ENCODE measurements around the gene GMPPB.

DNA sequence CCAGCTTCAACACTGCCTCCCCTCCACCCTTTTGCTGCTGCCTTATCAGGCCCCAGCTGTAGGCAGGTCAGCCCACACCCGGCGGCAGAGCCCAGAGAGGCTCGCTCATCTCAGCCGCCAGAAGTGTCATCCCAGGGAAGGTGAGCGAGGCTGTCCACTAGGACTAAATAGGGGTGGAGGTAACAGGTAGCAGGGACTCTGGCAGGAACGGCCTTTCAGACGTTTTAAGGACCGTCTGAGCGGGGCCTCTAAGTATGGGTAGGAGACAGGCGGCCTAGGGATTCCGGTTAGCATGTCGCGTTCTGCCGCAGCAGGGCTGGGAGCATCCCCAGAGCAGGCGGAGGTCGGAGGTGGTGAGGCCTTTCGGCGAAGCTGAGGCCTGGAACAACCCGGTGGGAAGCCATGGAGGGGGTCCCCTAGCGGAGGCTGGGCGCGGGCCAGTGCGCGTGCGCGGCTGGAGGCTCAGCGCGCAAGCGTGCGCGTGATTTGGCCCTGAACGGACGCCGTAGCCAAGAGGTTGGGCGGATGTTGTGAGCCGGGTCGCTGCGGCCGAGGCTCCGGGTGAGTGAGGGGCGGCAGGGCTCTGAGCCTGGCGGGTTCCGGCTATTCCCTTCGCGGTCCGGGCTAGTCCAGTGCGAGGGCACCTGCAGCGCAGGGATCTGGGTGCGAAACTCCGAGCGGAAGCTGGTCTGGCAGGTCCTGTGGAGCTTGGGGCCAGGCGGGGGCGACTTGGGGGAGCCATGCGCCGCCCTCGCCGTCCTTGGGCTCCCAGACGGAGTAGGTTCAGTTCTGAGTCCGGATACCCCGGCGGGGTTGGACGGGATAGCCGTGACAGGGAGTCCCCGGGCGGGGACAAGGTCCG lies 34.5 kb downstream of the GMPPB start, which contains the start of the genes MST1 and RNF123:
- TF ChIP-seq, protein P1, sequence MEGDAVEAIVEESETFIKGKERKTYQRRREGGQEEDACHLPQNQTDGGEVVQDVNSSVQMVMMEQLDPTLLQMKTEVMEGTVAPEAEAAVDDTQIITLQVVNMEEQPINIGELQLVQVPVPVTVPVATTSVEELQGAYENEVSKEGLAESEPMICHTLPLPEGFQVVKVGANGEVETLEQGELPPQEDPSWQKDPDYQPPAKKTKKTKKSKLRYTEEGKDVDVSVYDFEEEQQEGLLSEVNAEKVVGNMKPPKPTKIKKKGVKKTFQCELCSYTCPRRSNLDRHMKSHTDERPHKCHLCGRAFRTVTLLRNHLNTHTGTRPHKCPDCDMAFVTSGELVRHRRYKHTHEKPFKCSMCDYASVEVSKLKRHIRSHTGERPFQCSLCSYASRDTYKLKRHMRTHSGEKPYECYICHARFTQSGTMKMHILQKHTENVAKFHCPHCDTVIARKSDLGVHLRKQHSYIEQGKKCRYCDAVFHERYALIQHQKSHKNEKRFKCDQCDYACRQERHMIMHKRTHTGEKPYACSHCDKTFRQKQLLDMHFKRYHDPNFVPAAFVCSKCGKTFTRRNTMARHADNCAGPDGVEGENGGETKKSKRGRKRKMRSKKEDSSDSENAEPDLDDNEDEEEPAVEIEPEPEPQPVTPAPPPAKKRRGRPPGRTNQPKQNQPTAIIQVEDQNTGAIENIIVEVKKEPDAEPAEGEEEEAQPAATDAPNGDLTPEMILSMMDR (IDR thresholded peaks at IDR 0.05; ENCODE audit: insufficient read depth, low read length, poor library complexity, severe bottlenecking) = no peak
- TF ChIP-seq EZH2phosphoT487 (conservative IDR thresholded peaks at IDR 0.05; ENCODE audit: low read length) = no peak

Measured in SU-DHL-6 (cell line).